OCI-LY7 (cell line): ENCODE measurements around the gene HLA-A. TPM values are rescaled to one million over a fixed set of nuclear protein-coding genes. Genes with fewer than 3 reads are reported as not detected.
A peak's percentile ranks its signal among the peaks of the same experiment; 100 is the strongest.

Experiments
- BruUV-seq: library from RNA; stranded (reverse); fragments of 400-500 nt; replicated peaks from 2 replicates; lab custom pipeline; 2021; lab: Mats Ljungman, UMichigan
- CTCF ChIA-PET: fragments of 300-600 bp; sonication (Branson Sonifier 250); formaldehyde crosslinking; loops from one replicate; lab custom pipeline; 2022; ENCODE audit warnings: antibody characterized with exemption; ENCODE audit not compliant: unreplicated experiment; lab: Charles Lee
- POLR2A ChIA-PET: fragments of 300-600 bp; sonication (Branson Sonifier 250); formaldehyde crosslinking; loops from one replicate; lab custom pipeline; 2022; ENCODE audit warnings: antibody characterized with exemption; lab: Charles Lee
- DNase-seq: peaks from one replicate; pipeline ENCODE4 v3.0.0-alpha.2; 2015; ENCODE audit warnings: low spot score
- H2AFZ ChIP-seq: fragments of 200-600 bp; sonication (generic), shearing (Covaris generic); 2 replicates; pipeline ENCODE4 v1.6.1; 2014; ENCODE audit warnings: mild to moderate bottlenecking, antibody characterized with exemption, low read length, moderate library complexity
- H3K27ac ChIP-seq: fragments of 200-600 bp; sonication (generic); 2 replicates; pipeline ENCODE4 v1.5.1; 2014; ENCODE audit warnings: mixed run types, low read depth, mild to moderate bottlenecking, moderate library complexity, low read length, inconsistent platforms; ENCODE audit not compliant: poor library complexity, severe bottlenecking
- H3K36me3 ChIP-seq: fragments of 200-600 bp; sonication (generic); 2 replicates; pipeline ENCODE4 v1.6.1; 2014; ENCODE audit warnings: mild to moderate bottlenecking, antibody characterized with exemption, low read length, moderate library complexity, mixed read lengths; ENCODE audit not compliant: insufficient read depth
- H3K4me1 ChIP-seq: fragments of 200-600 bp; sonication (generic); 2 replicates; pipeline ENCODE4 v1.5.1; 2014; ENCODE audit warnings: mild to moderate bottlenecking, low read length; ENCODE audit not compliant: insufficient read depth, poor library complexity, severe bottlenecking
- H3K4me2 ChIP-seq: fragments of 200-600 bp; sonication (generic); 2 replicates; pipeline ENCODE4 v1.6.1; 2014; ENCODE audit warnings: mild to moderate bottlenecking, low read length
- H3K4me3 ChIP-seq: fragments of 200-600 bp; sonication (generic); 2 replicates; pipeline ENCODE4 v1.5.1; 2014; ENCODE audit warnings: mild to moderate bottlenecking, low read depth, low read length; ENCODE audit not compliant: poor library complexity, severe bottlenecking
- H3K79me2 ChIP-seq: fragments of 200-600 bp; sonication (generic); 2 replicates; pipeline ENCODE4 v1.6.1; 2016; ENCODE audit warnings: low read depth, mild to moderate bottlenecking, low read length, moderate library complexity, mixed read lengths; ENCODE audit not compliant: insufficient read depth
- H3K9me2 ChIP-seq: fragments of 200-600 bp; sonication (generic); 2 replicates; pipeline ENCODE4 v1.6.1; 2016; ENCODE audit warnings: mild to moderate bottlenecking, low read length, mixed read lengths; ENCODE audit not compliant: insufficient read depth
- H3K9me3 ChIP-seq: fragments of 200-600 bp; sonication (generic); 2 replicates; pipeline ENCODE4 v1.6.1; 2014; ENCODE audit warnings: mild to moderate bottlenecking, mixed run types, low read length, mixed read lengths
- H4K20me1 ChIP-seq: fragments of 200-600 bp; sonication (generic); 2 replicates; pipeline ENCODE4 v1.6.1; 2014; ENCODE audit warnings: mild to moderate bottlenecking, antibody characterized with exemption, low read length, moderate library complexity, mixed read lengths; ENCODE audit not compliant: insufficient read depth
- EZH2phosphoT487 ChIP-seq: fragments of 200-600 bp; sonication (generic); IDR thresholded peaks from 2 replicates; pipeline ENCODE4 v1.6.1; 2018; ENCODE audit warnings: low read depth, borderline replicate concordance, mild to moderate bottlenecking, mixed run types, antibody characterized with exemption, low read length, moderate library complexity, mixed read lengths
- intact Hi-C: fragments of 100-400 bp; cut with micrococcal nuclease; formaldehyde crosslinking; loops from one replicate; pipeline ENCODE4 v1.10.0; 2022; ENCODE audit not compliant: unreplicated experiment
- total RNA-seq, 2 experiments: library from RNA; depleted of rRNA in 1 of 2; stranded (reverse); fragments of >200 nt in 1 of 2; shearing (Covaris generic) in 1 of 2; gene quantifications; 2 replicates each; pipeline ENCODE4 v1.2.3, GENCODE V29; 2014 to 2022
- TF ChIP-seq, protein P1 (sequence below): fragments of 200-600 bp; sonication (generic); conservative IDR thresholded peaks from 2 replicates; pipeline ENCODE4 v1.5.1; 2014; ENCODE audit warnings: mild to moderate bottlenecking, antibody characterized with exemption, low read length, moderate library complexity, mixed read lengths

HLA-A gene
- total RNA-seq, 2 experiments from 2014 or later = 393 to 672 TPM

DNA sequence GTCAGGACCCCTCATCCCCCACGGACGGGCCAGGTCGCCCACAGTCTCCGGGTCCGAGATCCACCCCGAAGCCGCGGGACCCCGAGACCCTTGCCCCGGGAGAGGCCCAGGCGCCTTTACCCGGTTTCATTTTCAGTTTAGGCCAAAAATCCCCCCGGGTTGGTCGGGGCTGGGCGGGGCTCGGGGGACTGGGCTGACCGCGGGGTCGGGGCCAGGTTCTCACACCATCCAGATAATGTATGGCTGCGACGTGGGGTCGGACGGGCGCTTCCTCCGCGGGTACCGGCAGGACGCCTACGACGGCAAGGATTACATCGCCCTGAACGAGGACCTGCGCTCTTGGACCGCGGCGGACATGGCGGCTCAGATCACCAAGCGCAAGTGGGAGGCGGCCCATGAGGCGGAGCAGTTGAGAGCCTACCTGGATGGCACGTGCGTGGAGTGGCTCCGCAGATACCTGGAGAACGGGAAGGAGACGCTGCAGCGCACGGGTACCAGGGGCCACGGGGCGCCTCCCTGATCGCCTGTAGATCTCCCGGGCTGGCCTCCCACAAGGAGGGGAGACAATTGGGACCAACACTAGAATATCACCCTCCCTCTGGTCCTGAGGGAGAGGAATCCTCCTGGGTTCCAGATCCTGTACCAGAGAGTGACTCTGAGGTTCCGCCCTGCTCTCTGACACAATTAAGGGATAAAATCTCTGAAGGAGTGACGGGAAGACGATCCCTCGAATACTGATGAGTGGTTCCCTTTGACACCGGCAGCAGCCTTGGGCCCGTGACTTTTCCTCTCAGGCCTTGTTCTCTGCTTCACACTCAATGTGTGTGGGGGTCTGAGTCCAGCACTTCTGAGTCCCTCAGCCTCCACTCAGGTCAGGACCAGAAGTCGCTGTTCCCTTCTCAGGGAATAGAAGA is 978 bp downstream of the HLA-A start:
- peaks cover 57% of the 10 kb centered on the region for H3K36me3 ChIP-seq
- no peaks in the 10 kb centered on the region for H3K9me2 ChIP-seq
- no TSS peak for BruUV-seq
- H3K9me3 ChIP-seq = no peaks in the 10 kb centered on the region
- H3K27ac ChIP-seq = peak overlapping the region; percentile 55
- ChIA-PET POLR2A (no interaction called here), CTCF (no interaction called here)
- H3K4me1 ChIP-seq = peaks cover 32% of the 10 kb centered on the region
- intact Hi-C loops = no loop called here
- TF ChIP-seq EZH2phosphoT487 = no peak
- TF ChIP-seq, protein P1, sequence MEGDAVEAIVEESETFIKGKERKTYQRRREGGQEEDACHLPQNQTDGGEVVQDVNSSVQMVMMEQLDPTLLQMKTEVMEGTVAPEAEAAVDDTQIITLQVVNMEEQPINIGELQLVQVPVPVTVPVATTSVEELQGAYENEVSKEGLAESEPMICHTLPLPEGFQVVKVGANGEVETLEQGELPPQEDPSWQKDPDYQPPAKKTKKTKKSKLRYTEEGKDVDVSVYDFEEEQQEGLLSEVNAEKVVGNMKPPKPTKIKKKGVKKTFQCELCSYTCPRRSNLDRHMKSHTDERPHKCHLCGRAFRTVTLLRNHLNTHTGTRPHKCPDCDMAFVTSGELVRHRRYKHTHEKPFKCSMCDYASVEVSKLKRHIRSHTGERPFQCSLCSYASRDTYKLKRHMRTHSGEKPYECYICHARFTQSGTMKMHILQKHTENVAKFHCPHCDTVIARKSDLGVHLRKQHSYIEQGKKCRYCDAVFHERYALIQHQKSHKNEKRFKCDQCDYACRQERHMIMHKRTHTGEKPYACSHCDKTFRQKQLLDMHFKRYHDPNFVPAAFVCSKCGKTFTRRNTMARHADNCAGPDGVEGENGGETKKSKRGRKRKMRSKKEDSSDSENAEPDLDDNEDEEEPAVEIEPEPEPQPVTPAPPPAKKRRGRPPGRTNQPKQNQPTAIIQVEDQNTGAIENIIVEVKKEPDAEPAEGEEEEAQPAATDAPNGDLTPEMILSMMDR = no peak
- no peak for DNase-seq
- H2AFZ ChIP-seq = no peak overlapping the region
- H3K79me2 ChIP-seq = peaks cover 19% of the 10 kb centered on the region; the same call in 1 of the 2 replicates
- peak overlapping the region; percentile 95 for H3K4me2 ChIP-seq
- H3K4me3 ChIP-seq = peak overlapping the region; percentile 86
- 0 out of 2 replicates have a peak, but pooled peaks cover 6% of the 10 kb centered on the region for H4K20me1 ChIP-seq

DNA sequence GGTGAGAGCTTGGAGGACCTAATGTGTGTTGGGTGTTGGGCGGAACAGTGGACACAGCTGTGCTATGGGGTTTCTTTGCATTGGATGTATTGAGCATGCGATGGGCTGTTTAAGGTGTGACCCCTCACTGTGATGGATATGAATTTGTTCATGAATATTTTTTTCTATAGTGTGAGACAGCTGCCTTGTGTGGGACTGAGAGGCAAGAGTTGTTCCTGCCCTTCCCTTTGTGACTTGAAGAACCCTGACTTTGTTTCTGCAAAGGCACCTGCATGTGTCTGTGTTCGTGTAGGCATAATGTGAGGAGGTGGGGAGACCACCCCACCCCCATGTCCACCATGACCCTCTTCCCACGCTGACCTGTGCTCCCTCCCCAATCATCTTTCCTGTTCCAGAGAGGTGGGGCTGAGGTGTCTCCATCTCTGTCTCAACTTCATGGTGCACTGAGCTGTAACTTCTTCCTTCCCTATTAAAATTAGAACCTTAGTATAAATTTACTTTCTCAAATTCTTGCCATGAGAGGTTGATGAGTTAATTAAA is 3.0 kb downstream of the HLA-A start:
- no peak overlapping the region for H2AFZ ChIP-seq
- ChIA-PET POLR2A (no interaction called here), CTCF (no interaction called here)
- intact Hi-C loops = no loop called here
- H4K20me1 ChIP-seq = 0 out of 2 replicates have a peak, but pooled peaks cover 6% of the 10 kb centered on the region
- TF ChIP-seq EZH2phosphoT487 = no peak
- TF ChIP-seq, protein P1 = no peak
- H3K9me3 ChIP-seq = no peaks in the 10 kb centered on the region
- no peaks in the 10 kb centered on the region for H3K9me2 ChIP-seq
- peaks cover 63% of the 10 kb centered on the region for H3K36me3 ChIP-seq
- H3K4me3 ChIP-seq = peak overlapping the region; percentile 86
- no peak overlapping the region for H3K27ac ChIP-seq
- peaks cover 32% of the 10 kb centered on the region for H3K4me1 ChIP-seq
- peaks cover 19% of the 10 kb centered on the region; the same call in 1 of the 2 replicates for H3K79me2 ChIP-seq
- no TSS peak for BruUV-seq
- peak overlapping the region; percentile 95; the same call in 1 of the 2 replicates for H3K4me2 ChIP-seq
- no peak for DNase-seq
